Measurements from ENCODE around the gene PUS1.

PUS1 gene

GRCh38 chr12:131981388-131981787 lies 52.3 kb downstream of the PUS1 start:
- Histone ChIP-seq H3F3A (ENCODE audit: low read depth) (no peaks in the 10 kb centered on the region), H3K9me3 (ENCODE audit: insufficient read depth, low read depth, low read length) (no peaks in the 10 kb centered on the region), H3K9me2 (replicated peaks; ENCODE audit: low read depth, low read length) (no peaks in the 10 kb centered on the region), H3K4me3 (ENCODE audit: low read length, poor library complexity, severe bottlenecking) (no peak overlapping the region), H3K27me3 (ENCODE audit: insufficient read depth, low read length, poor library complexity, severe bottlenecking) (no peaks in the 10 kb centered on the region), H3K4me1 (ENCODE audit: insufficient read depth, low read length, poor library complexity, severe bottlenecking) (no peaks in the 10 kb centered on the region), H3K79me2 (ENCODE audit: insufficient read depth, low read length) (peaks cover 24% of the 10 kb centered on the region), H4K20me1 (ENCODE audit: insufficient read depth, low read length, poor library complexity, severe bottlenecking) (peaks cover 14% of the 10 kb centered on the region), H3K4me2 (ENCODE audit: low read depth, low read length, poor library complexity, severe bottlenecking) (no peak overlapping the region), H2AFZ (ENCODE audit: low read length) (no peak overlapping the region), H3K9ac (ENCODE audit: low read depth, low read length, poor library complexity, severe bottlenecking) (no peak overlapping the region), H3K36me3 (ENCODE audit: insufficient read depth, low read length) (peaks cover 80% of the 10 kb centered on the region; the same call in 1 of the 2 replicates)
- TF ChIP-seq, protein P1, sequence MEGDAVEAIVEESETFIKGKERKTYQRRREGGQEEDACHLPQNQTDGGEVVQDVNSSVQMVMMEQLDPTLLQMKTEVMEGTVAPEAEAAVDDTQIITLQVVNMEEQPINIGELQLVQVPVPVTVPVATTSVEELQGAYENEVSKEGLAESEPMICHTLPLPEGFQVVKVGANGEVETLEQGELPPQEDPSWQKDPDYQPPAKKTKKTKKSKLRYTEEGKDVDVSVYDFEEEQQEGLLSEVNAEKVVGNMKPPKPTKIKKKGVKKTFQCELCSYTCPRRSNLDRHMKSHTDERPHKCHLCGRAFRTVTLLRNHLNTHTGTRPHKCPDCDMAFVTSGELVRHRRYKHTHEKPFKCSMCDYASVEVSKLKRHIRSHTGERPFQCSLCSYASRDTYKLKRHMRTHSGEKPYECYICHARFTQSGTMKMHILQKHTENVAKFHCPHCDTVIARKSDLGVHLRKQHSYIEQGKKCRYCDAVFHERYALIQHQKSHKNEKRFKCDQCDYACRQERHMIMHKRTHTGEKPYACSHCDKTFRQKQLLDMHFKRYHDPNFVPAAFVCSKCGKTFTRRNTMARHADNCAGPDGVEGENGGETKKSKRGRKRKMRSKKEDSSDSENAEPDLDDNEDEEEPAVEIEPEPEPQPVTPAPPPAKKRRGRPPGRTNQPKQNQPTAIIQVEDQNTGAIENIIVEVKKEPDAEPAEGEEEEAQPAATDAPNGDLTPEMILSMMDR (conservative IDR thresholded peaks at IDR 0.05; ENCODE audit: low read length): no peak
- no peak for TF ChIP-seq EZH2phosphoT487 (IDR thresholded peaks at IDR 0.05; ENCODE audit: borderline replicate concordance)

DNA sequence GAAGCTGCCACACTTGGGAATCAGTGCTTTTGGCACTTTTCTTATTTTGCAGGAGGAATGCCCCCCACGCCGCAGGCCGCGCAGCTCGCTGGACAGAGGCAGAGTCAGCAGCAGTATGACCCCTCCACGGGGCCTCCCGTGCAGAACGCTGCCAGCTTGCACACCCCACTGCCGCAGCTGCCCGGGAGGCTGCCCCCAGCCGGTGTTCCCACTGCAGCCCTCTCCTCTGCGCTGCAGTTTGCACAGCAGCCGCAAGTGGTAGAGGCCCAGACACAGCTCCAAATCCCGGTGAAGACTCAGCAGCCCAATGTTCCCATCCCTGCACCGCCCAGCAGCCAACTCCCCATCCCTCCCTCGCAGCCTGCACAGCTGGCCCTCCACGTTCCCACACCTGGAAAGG lies 53.0 kb downstream of the PUS1 start:
- Histone ChIP-seq H3K4me1 (ENCODE audit: insufficient read depth, low read length, poor library complexity, severe bottlenecking) (no peaks in the 10 kb centered on the region), H3K9ac (ENCODE audit: low read depth, low read length, poor library complexity, severe bottlenecking) (no peak overlapping the region), H2AFZ (ENCODE audit: low read length) (no peak overlapping the region), H3K27me3 (ENCODE audit: insufficient read depth, low read length, poor library complexity, severe bottlenecking) (no peaks in the 10 kb centered on the region), H3K36me3 (ENCODE audit: insufficient read depth, low read length) (peaks cover 87% of the 10 kb centered on the region; the same call in 1 of the 2 replicates), H3K79me2 (ENCODE audit: insufficient read depth, low read length) (peaks cover 18% of the 10 kb centered on the region), H3F3A (ENCODE audit: low read depth) (no peaks in the 10 kb centered on the region), H3K4me2 (ENCODE audit: low read depth, low read length, poor library complexity, severe bottlenecking) (no peak overlapping the region), H3K4me3 (ENCODE audit: low read length, poor library complexity, severe bottlenecking) (no peak overlapping the region), H3K9me2 (replicated peaks; ENCODE audit: low read depth, low read length) (no peaks in the 10 kb centered on the region), H4K20me1 (ENCODE audit: insufficient read depth, low read length, poor library complexity, severe bottlenecking) (peaks cover 14% of the 10 kb centered on the region), H3K9me3 (ENCODE audit: insufficient read depth, low read depth, low read length) (no peaks in the 10 kb centered on the region)
- TF ChIP-seq, protein P1 (conservative IDR thresholded peaks at IDR 0.05; ENCODE audit: low read length): no peak
- TF ChIP-seq EZH2phosphoT487 (IDR thresholded peaks at IDR 0.05; ENCODE audit: borderline replicate concordance): no peak

- no peaks in the 10 kb centered on the region for H3K27me3 ChIP-seq (ENCODE audit: insufficient read depth, low read length, poor library complexity, severe bottlenecking)
- no peak overlapping the region for H3K4me2 ChIP-seq (ENCODE audit: low read depth, low read length, poor library complexity, severe bottlenecking)
- H3K4me3 ChIP-seq (ENCODE audit: low read length, poor library complexity, severe bottlenecking): no peak overlapping the region
- H3K9me2 ChIP-seq (replicated peaks; ENCODE audit: low read depth, low read length): no peaks in the 10 kb centered on the region
- no peaks in the 10 kb centered on the region for H3K9me3 ChIP-seq (ENCODE audit: insufficient read depth, low read depth, low read length)
- H3K79me2 ChIP-seq (ENCODE audit: insufficient read depth, low read length): peaks cover 10% of the 10 kb centered on the region
- H3K36me3 ChIP-seq (ENCODE audit: insufficient read depth, low read length): peaks cover 90% of the 10 kb centered on the region; the same call in 1 of the 2 replicates
- TF ChIP-seq, protein P1 (conservative IDR thresholded peaks at IDR 0.05; ENCODE audit: low read length): no peak
- no peak for TF ChIP-seq EZH2phosphoT487 (IDR thresholded peaks at IDR 0.05; ENCODE audit: borderline replicate concordance)
- peaks cover 7% of the 10 kb centered on the region for H4K20me1 ChIP-seq (ENCODE audit: insufficient read depth, low read length, poor library complexity, severe bottlenecking)
- H3F3A ChIP-seq (ENCODE audit: low read depth): no peaks in the 10 kb centered on the region
- no peaks in the 10 kb centered on the region for H3K4me1 ChIP-seq (ENCODE audit: insufficient read depth, low read length, poor library complexity, severe bottlenecking)
- H3K9ac ChIP-seq (ENCODE audit: low read depth, low read length, poor library complexity, severe bottlenecking): no peak overlapping the region
- no peak overlapping the region for H2AFZ ChIP-seq (ENCODE audit: low read length)
Observed at GRCh38 chr12:131983026-131983425, 54.0 kb downstream of the PUS1 start.

Data from Loucy (cell line).